Inflammatory macrophage treated with lipopolysaccharide for 4 hours (primary cell): ENCODE data around the gene SDCBP2.

Experiments used
- DNase-seq: peaks from one replicate; pipeline ENCODE4 v3.0.0-alpha.2; 2020

The SDCBP2 gene

DNA sequence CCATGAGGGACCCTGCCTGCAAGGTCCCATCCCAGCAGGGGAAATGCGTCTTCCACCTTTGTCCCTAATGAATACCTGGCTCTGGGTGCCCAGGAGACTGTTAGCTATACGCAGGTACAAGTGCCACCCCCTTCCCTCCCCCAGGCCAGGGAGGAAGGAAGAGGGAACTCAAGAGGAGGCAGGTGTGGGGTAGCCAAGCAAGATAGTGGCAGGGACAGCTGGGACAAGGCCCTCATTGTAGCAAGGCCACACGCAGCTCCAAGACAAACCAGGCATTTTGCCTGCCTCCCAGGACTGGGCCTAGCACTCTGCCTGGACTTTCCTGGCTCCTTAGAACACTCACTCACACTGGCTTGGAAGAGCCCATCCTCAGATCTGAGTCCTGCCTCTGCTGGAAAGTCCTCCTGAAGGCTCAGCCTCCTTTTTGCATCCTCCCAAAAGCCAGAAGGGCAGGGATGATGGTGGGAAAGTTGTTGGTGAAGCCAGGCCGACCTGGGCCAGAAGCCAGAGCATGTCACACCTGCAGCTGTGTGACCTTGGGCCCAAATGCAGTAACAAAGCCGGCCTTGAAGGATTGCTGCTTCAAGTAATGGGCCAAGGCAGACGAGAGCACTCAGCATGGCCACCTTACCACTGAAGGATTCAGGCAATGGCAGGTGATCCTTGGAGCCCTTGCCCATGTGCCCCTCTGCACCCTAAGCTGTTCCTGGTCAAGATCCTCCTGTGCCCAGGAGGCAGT lies 35.1 kb downstream of the SDCBP2 start:
- no peak for DNase-seq

DNA sequence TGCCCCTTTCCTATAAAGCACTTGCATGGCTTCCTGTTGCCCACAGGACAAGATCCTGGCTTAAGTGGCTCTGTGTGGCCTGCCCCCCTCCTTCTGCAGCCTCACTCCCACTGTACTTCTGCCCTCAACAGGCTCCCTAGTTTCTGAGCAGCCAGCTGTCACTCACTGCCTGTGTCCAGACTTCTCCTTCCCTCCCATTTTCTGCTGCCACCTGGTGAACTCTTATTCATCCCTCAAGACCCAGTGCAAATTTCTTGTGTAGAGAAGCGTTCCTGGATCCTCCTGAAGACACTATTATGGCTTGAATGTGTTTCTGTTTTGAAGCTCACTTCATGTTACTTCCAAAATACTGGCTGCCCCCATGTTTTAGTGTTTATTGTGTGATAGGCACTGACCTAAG lies 36.3 kb downstream of the SDCBP2 start:
- DNase-seq: no peak

DNA sequence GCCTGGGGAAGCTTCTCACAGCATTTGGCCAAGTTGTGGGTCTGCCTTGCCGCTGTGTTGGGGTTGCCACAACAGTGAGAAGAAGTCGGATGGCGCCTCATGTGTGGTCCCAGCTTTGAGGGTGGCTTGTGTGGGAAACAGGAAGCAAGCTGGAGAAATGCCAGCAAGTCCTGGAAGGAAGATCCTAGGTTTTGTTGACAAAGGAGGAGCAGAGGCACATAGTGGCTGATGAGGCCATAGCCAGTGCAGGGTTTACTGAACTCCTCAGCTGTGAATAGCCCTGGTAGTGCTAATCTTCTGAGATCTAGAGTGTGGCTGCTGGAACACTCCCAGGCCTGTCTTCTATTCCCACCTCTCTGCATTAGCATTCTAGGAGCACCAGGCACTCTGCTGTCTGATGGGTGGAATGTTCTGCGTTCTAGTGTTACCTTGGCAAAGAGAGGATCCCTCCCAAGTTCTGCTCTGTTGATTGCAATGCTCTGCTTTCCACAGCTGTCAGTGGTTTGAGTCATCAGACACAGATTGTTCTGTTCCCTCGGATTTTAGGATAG lies 37.7 kb downstream of the SDCBP2 start:
- no peak for DNase-seq

DNA sequence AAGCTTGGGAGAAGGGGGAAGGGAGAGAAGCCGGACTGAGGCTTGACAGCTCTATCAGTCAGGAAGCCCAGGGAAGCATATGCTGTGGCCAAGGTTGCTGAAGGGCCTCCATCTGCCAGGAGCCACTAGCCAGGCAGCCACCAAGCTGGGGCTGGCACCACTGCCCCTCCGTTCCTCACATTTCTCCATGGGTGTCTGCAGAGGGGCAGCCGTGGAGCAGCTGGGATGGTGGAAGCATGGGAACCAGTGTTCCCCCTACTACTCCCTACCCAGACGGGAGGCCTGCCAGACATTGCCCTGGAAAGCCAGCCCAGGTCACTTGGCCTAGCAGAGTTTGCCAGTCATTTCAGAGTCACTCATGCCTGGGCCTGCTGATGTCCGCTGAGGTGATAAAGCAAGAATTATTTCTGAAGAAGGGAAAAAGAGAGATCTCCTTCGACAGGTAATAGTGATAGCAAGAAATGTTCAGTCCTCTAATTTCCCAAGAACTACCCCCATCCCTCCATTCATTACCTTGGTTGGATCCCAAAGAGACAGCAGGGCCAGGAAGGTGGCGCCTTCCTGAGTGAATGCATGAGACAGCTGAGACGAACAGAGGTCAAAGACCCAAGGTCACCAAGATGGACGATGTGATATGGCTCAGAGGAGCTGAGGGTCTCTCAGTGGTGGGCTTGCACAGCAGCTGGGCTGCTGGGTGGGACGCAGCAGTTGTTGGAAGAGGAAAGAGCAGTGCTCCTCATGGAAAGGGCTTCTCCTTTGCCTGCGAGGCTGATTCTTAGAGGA lies 41.0 kb downstream of the SDCBP2 start:
- no peak for DNase-seq

DNA sequence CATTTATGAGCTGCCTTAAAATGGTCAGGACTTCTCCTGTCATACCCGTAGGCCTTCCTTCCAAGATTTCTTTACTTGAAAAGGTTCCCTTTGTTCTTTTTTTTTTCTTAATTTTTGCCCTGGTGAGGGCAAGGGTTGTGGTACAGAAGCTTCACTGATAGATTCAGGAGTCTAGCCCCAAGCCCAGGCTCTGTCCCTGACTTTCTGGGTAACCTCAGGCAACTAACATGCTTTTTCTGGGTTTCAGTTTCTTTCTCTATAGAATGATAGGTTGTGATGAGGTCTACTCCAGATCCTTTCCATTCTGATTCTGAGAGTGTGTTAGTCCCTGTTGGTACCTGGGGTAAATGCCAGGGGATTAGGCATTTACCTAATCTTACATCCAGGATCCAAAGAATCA lies 41.6 kb downstream of the SDCBP2 start:
- DNase-seq: no peak

DNA sequence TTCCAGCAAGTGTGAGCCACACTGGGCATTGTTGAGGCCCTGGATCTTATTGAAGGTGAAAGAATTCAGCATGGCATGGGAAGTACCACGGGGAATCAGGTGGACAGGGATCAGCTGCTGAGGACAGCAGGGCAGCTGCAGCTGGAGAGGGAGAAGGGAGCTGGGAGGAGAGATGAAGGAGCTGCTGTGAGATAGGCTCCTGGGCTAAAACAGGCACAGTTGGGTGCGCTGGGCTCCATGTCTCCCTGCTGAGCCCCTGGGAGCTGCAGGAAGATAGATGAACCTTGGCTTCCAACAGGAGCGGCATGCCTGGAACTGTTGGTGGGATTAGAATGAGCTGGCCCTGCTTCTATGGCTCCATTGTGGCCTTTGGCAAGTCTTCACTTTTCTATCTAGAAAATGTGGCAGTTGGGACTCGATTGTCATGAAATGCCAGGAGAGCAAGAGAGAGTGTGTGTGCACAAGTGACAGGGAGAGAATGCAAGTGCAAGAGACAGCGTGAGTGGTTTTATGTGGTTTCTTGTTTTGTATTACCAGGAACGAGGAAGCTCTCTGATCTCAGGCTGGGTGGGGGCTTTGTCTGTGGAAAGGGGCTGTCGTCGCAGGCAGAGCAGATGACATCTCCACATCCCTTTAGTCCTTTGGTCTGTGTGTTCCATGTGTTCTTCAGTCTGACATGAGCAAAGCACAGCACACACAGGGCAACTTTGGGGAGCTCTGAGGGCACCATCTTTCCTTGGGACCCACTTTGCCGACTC lies 42.5 kb downstream of the SDCBP2 start:
- no peak for DNase-seq

DNA sequence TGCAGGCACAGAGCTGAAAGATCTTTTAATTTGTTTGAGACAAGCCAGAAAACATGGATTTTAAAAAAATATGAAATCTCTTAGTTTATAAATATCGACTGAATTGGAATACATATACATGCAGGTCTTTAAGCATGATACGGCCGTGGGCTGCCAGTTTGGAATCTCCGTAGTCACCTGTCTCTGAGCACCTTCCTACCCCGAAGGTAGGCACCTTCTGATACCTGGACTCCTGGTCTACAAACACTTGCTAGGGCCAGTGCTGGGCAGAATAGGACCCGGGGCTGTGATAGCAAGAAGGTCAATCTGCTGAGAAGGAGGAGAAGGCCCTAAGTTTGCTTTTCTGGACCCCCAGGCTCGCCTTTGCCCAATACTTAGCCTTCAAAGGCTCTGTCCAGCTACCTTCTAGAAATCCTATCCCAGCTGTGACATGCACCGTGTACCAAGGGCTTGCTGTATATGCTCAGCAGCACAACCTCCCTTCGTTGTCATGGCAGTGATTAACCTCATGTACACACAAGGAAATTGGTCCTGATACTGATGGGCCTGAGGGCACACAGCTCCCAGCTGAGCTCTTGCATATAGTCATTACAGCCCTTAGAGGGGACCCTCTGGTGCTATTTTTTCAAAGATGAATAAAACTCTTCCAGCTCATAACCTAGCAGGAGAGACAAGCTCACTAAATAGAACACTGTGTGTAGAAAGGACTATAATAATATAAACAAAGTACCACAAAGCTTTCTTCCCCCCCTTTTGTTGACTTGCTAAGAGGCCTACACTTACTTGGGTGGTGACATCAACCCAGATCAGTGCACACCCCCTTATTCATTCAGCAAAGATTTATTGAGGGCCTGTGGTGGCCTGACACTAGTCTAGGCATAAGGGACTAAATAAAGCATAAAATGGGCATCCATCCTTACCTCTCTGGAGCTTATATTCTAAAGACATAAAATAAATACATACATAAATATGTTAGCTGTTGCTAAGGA lies 45.1 kb downstream of the SDCBP2 start:
- no peak for DNase-seq

DNA sequence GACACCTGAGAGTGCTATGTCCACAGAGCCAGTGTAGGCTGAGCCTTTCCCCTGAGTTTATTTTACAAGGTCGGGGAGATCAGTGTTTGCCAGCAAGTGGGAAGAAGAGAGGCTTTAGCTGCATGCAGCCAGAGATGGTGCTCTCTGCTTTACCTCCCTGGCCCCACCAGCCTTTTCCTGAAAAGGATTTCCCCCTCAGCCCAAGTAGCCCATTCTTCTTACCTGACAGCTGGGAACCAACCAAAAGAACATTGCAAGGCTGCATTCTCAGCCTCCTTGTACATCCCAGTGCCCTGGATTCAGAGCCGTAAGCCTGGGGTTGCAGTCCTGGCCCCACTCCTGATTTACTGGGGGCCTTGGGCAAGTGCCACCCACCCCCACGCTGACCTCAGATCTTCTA lies 46.0 kb downstream of the SDCBP2 start:
- no peak for DNase-seq

DNA sequence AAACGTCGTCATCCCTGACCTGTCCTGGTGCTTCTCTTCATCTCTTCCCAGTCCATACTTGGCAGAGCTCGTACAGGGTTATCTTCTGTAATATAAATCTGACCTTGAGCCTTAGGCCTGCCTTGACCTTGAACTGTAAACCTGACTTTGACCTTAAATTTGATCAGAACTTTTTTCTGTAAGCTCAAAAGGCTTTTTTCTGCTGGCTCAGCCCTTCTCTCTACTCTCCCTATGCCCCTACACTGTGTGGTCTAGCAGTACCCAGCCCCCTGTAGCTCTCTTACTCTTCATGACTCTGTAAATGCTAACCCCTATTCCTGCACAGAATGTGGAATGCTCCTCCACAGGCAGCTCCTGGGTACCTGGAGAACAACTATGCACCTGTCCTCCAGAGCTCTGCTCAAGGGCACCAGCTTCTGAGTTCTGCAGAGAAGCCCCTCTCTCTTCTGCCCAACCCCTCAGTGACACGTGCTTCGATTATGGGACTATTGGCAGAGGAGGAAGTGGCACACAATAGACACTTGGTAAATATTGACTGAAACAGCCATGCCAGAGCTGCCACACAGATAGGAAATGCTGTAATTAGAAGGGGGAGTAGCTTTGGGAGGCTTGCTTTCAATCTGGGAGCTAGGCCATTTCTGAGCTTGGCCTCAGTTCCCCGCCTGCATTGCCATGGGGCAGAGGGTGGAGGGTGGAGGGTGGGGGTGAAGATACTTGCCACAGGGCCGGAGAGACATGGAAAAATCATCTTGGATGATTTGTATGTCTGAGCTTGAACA lies 47.5 kb downstream of the SDCBP2 start:
- no peak for DNase-seq

DNA sequence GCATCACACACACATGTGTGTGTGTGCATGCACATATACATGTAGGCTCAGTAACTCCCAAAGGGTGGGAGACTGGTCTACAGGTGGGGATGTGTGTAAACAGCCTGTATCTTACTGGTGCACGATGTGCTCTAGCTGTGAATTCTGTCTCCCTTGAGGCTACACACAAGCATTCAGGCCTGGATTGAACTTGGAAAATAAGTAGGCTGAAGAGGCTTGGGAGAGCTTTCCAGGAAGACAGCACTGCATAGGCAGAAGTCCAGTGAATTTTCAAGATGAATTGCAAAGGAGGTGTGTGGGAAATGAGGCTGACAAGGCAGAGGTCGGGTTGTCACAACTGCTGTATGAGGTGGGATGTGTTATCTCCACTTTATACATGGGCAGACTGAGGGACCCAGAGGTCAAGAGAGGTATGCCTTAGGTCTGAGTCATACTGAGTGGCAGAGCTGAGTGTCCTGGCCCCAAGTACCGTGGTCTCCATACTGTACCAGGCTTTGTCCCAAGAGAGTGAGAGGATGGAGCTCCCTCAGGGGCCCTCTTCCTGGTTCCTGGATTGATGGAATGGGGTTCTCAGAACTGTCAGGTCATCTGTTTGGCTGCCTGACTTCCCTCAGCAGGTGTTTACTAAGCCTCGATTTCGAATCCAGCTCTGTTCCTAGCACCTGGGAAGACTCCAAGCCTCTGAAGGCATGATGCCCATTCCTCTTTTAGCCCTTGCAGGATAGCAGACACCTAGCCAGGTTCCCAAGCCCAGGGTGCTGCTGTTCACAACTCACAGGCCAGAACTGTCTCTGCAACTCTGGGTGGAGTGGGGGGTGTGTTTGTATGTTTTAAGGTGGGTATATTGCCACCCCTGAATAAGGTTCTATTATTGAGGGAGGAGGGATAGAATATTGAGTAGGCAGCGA lies 48.5 kb downstream of the SDCBP2 start:
- DNase-seq: no peak

DNA sequence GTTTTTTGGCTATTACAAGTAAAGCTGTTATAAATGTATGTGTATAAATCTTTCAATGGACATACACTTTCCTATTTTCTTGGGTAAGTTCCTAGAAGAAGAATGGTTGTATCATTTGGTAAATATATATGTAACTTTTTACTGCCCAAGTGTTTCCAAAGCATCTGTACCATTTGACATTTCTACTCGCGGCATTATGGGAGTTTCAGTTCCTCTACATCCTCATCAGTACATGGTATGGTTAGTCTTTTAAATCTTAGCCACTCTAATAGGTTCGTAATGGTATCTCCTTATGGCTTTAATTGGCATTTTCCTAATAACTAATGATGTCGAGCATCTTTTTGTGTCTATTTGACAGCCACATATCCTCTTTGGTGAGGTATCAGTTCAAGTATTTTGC lies 49.9 kb downstream of the SDCBP2 start:
- no peak for DNase-seq

DNA sequence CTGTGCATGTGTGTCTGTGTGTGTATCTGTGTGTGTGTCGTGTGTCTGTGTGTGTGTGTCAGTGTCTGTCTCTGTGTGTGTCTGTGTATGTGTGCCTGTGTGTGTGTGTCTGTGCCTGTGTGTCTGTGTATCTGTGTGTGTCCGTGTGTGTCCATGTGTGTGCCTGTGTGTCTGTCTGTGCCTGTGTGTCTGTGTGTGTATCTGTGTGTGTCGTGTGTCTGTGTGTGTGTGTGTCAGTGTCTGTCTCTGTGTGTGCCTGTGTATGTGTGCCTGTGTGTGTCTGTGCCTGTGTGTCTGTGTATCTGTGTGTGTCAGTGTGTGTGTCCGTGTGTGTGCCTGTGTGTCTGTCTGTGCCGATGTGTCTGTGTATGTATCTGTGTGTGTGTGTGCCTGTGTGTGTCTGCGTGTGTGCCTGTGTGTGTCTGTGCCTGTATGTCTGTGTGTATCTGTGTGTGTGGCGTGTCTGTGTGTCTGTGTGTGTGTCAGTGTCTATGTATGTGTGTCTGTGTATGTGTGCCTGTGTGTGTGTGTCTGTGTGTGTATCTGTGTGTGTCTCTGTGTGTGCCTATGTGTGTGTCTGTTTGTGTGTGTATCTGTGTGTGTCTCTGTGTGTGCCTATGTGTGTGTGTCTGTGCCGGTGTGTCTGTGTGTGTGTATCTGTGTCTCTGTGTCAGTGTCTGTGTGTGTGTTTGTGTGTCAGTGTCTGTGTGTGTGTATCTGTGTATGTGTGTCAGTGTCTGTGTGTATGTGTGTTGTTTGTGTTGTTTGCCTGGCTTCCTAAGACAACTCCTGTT lies 51.2 kb downstream of the SDCBP2 start:
- no peak for DNase-seq

DNA sequence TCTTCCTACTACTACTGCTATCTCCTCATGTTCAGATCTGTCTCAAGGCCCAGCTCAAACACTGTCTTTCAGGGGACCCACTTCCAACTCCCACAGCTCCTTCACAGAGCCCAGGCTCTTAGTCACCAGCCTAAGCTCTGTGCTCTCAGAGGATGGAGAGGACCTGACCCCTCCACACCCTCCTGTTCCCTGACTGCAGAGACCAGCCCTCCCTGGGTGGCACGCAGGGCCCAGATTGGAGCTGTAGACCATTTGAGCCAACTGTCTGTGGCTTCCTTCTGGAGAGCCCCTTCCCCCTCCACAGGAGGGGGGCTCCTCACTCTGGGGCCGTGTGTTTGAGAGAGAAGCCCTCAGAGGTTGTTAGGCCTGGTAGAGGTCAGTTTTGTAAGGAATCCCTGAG lies 53.0 kb downstream of the SDCBP2 start:
- DNase-seq: no peak

DNA sequence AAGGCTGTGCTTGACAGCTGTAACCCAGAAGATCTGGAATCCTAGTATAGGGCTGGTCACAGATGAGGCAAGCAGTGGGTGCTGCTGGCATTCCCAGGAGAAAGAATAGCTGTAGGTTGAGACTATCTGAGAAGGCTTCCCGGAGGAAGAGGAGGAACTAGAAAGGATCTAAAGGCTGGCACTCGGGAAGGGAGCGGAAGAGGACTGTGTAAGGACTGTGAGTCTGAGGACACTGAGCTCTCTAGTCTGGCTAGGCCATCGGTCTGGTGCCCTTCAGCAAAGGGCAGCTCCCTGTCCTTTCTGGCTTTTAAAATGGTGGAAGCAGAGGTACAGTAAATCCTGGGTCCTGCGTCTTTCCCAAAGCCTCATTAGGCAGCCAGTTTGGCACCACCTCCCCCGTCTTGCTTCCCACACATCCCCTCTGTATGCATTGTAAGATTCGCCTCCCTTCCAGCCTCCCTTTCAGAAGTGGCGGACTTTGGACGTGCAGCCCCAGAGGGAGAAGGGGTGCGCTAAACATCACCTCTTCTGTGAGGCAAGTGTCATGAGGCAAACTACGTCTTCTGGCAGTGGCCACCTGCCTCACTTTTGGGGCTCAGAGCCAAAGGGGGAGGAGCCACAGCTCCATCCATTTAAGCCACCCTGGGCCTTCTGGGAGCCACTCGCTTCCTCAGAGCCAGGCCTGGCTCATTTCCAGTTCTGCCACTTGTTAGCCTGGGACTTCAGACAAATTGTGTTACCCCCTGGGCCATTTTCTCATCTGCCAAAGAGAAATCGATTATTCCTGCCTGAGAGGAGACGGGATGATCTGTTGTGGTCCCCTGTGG lies 54.2 kb downstream of the SDCBP2 start:
- DNase-seq: no peak

DNA sequence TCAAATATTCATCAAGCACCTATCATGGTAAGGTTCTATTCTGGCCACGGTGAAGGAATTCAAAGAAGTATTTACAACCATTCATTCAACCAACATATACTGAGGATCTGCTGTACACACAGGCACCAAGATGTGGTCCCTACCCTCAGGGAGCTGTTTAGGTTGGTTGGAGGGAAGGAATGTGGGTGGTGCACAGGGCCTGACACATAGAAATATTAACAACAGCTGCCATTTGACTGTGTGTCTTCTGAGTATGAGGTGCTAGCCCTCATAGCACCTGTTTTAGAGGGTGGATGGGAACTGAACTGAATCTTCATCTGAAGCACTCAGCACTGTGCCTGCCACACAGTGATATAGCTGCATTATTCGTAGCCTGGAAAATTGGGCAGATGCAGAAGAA lies 55.6 kb downstream of the SDCBP2 start:
- no peak for DNase-seq

DNA sequence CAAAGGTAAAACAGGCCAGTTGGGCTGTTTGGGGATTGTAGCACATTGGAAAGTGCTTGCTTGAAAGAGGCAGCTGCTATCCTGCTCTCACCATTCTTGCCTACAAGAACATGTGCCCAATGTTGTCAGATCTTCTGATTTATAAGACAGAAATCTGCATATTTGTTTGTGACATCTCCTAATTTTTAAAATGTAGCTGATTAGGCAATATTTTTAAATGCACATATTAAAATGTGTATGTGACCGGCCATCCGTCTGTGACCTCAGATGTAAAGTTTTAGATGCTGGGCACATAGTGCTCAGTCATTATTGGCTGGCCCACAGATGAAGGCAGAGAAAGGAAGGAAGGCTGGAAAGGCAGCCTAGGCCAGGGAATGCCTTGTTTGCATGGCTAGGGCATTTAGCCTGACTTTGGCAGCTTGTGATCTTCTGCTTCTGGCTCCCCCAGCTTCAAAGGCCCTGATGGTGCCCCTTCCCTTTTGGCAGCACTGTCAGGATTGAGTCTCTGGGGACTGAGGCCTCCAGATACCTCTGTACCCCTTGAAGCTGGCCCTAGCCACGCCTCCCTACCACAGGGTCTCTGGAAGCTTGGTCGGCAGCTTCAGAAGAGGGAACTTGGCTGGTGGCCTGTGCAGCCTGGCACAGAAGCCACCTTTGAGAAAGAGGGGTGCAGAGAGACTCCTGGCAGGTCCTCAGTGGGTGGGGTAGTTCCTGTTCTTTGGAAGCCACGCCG lies 56.4 kb downstream of the SDCBP2 start:
- no peak for DNase-seq

DNA sequence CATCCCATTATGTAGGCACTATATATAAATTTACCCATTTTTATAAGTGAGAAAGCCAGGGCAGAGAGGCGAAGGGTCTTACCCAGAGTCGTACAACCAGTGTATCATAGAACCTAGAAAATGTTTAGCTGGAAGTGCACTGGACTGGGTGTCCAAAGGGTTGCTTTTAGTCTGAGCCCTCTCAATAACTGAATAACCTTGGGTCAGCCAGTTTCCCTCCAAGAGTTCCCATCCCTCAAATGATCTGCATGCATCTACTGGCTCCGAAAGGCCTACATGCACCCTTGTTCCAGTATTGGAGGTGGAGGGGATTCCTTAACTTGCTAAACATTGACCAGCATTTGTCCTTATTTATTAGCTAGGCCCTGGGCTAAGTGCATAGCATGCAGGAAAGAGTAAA lies 59.1 kb downstream of the SDCBP2 start:
- DNase-seq: no peak

DNA sequence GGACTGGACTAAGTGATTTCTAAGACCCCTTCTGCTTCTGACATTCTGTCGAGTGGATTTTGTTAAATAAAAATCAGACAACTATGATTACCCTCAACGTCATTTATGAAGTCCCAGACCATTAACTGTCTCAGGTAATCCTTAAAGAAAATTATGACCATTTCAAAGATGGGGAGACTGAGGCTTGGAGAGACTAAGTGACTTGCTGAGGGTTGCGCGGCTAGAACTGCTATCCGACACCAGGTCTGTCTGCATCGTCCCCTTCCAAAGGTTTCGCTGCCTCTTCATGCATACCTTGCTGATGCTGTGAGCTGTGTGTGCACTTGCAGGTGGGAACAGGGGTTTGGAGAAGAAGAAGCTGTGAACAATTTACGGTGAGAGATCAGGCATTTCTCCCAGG lies 59.7 kb downstream of the SDCBP2 start:
- no peak for DNase-seq
